ENCODE data around the gene ITGA2B. TPM values are rescaled to one million over a fixed set of nuclear protein-coding genes. Genes with fewer than 3 reads are reported as not detected.

ITGA2B gene
- total RNA-seq, 1 experiment from 2014 or later = 3.1 TPM

DNA sequence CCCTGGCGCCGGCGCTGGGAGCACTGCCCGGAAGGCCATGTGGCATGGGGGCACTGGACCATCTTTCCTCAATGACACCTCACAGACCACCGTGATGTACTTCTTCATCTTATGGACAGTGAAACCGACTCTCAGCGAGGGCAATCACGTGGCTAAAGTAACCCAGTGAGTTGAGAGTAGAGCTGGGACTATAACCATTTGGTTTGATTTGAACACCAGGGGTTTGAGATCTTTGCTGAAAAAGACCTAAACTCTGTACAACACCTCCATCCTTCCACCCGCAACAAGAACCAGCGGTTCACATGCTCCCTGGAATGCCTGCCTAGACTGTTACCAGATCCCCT lies 3.3 kb downstream of the ITGA2B start:
- Histone ChIP-seq H3K36me3 (ENCODE audit: low read depth, low read length) (no peaks in the 10 kb centered on the region), H4K20me1 (ENCODE audit: low read length) (no peaks in the 10 kb centered on the region), H3K4me1 (ENCODE audit: insufficient read depth, low read length) (peaks cover 10% of the 10 kb centered on the region), H3F3A (ENCODE audit: low read length, unreplicated experiment) (no peaks in the 10 kb centered on the region), H3K4me2 (ENCODE audit: low read length) (peak overlapping the region; percentile 100), H3K79me2 (ENCODE audit: low read length) (no peaks in the 10 kb centered on the region), H2AFZ (ENCODE audit: low read length) (peak overlapping the region; percentile 100; the same call in 1 of the 2 replicates), H3K9me2 (replicated peaks; ENCODE audit: low read length) (no peaks in the 10 kb centered on the region), H3K9ac (ENCODE audit: low read length) (no peak overlapping the region), H3K4me3 (ENCODE audit: low read length) (peak overlapping the region; percentile 82), H3K27me3 (ENCODE audit: low read length) (no peaks in the 10 kb centered on the region), H3K9me3 (ENCODE audit: low read length) (no peaks in the 10 kb centered on the region), H3K27ac (ENCODE audit: low read length) (no peak overlapping the region)
- BruUV-seq (replicated peaks) = no TSS peak
- ChIA-PET POLR2A (ENCODE audit: unreplicated experiment) (no interaction called here), CTCF (interaction anchor here (1.5 kb wide), 1 partner anchor 137 kb away, joined by 5 read pairs; no protein-coding TSS in a partner anchor)
- no peak for TF ChIP-seq EZH2phosphoT487 (IDR thresholded peaks at IDR 0.05; ENCODE audit: borderline replicate concordance, low read length)
- TF ChIP-seq, protein P1, sequence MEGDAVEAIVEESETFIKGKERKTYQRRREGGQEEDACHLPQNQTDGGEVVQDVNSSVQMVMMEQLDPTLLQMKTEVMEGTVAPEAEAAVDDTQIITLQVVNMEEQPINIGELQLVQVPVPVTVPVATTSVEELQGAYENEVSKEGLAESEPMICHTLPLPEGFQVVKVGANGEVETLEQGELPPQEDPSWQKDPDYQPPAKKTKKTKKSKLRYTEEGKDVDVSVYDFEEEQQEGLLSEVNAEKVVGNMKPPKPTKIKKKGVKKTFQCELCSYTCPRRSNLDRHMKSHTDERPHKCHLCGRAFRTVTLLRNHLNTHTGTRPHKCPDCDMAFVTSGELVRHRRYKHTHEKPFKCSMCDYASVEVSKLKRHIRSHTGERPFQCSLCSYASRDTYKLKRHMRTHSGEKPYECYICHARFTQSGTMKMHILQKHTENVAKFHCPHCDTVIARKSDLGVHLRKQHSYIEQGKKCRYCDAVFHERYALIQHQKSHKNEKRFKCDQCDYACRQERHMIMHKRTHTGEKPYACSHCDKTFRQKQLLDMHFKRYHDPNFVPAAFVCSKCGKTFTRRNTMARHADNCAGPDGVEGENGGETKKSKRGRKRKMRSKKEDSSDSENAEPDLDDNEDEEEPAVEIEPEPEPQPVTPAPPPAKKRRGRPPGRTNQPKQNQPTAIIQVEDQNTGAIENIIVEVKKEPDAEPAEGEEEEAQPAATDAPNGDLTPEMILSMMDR (conservative IDR thresholded peaks at IDR 0.05; ENCODE audit: low read depth, low read length) = no peak
- TF ChIP-seq EZH2 (IDR thresholded peaks at IDR 0.05; ENCODE audit: low read length, unreplicated experiment) = no peak
- ATAC-seq (no peak), DNase-seq (no peak)
- intact Hi-C loops (cut with micrococcal nuclease) = no loop called here

DNA sequence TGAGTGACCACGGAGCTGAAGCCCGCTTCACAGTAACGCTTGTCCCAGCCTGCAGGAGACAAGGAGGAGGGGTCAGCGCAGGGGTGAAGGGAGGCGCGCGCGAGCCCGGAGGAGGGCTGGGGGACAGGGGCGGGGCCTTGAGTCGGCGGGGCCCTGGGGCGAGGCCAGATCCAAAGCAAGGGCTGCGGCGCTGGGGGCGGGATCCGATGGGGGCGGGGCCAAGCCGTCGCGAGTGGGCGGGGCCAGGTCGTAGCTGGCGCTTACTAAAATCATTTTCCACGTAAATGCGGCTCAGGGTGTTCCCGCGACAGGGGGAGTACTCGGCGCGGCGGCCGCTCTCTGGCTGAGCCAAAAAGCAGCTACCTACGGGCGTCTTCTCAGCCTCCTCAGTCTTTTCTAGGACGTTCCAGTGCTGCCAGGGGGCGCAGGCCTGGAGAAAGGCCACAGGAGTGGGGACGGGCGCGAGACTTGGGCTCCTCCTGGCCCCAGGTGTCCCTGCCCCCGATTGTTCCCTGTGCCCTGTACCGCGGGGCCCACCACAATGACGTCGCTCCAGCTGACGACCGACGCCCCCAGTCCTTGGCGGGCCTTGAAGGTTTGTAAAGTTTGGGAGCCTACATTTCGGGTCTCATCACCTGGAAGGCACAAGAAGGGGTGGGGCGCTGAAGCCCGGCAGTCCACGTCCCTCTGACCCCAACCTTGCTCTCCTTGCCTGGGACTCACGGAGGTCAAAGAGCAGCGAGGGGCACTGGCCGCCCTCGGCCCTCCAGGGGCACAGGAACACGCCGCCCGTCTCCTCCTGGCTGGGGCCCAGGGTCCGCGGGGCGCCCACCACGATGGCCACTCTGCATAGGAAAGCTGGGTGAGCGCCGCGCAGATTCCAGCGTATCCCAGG lies 3.9 kb downstream of the ITGA2B start:
- intact Hi-C loops (cut with micrococcal nuclease) = no loop called here
- no peaks in the 10 kb centered on the region for H4K20me1 ChIP-seq (ENCODE audit: low read length)
- TF ChIP-seq EZH2phosphoT487 (IDR thresholded peaks at IDR 0.05; ENCODE audit: borderline replicate concordance, low read length) = no peak
- TF ChIP-seq, protein P1 (conservative IDR thresholded peaks at IDR 0.05; ENCODE audit: low read depth, low read length) = peak; percentile 47
- ChIA-PET CTCF (interaction anchor here (0.6 to 1.5 kb wide), 3 partner anchors 9 to 137 kb away, joined by 3 to 6 read pairs (median 5); partner anchors contain the start of gene FAM171A2), POLR2A (ENCODE audit: unreplicated experiment) (interaction anchor here (0.7 kb wide), 2 partner anchors 34 to 133 kb away, joined by 3 to 4 read pairs; no protein-coding TSS in a partner anchor)
- peak; percentile 87 for DNase-seq
- H3K4me3 ChIP-seq (ENCODE audit: low read length) = peak overlapping the region; percentile 82
- no peaks in the 10 kb centered on the region for H3K36me3 ChIP-seq (ENCODE audit: low read depth, low read length)
- BruUV-seq (replicated peaks) = TSS peak; percentile 84
- H3K27ac ChIP-seq (ENCODE audit: low read length) = no peak overlapping the region
- H3K4me2 ChIP-seq (ENCODE audit: low read length) = peak overlapping the region; percentile 100
- H2AFZ ChIP-seq (ENCODE audit: low read length) = peak overlapping the region; percentile 100
- no peaks in the 10 kb centered on the region for H3K9me3 ChIP-seq (ENCODE audit: low read length)
- H3F3A ChIP-seq (ENCODE audit: low read length, unreplicated experiment) = no peaks in the 10 kb centered on the region
- H3K4me1 ChIP-seq (ENCODE audit: insufficient read depth, low read length) = peaks cover 10% of the 10 kb centered on the region
- H3K27me3 ChIP-seq (ENCODE audit: low read length) = no peaks in the 10 kb centered on the region
- peak overlapping the region; percentile 78 for H3K9ac ChIP-seq (ENCODE audit: low read length)
- no peaks in the 10 kb centered on the region for H3K79me2 ChIP-seq (ENCODE audit: low read length)
- ATAC-seq = peak; percentile 87
- H3K9me2 ChIP-seq (replicated peaks; ENCODE audit: low read length) = no peaks in the 10 kb centered on the region

Measured in PC-3 (cell line).